Endothelial cell of umbilical vein (primary cell): Measurements from ENCODE around the gene TSSC4. TPM values are rescaled to one million over a fixed set of nuclear protein-coding genes. Genes with fewer than 3 reads are reported as not detected.

Experiments
- BruUV-seq: library from RNA; stranded (reverse); fragments of 400-500 nt; replicated peaks from 2 replicates; lab custom pipeline; 2021; lab: Mats Ljungman, UMichigan
- CTCF ChIA-PET: fragments of 300-600, 350-600 bp; sonication (Branson Sonifier 250); formaldehyde crosslinking; loops from one replicate; lab custom pipeline; 2021; ENCODE audit warnings: antibody characterized with exemption, inconsistent platforms; lab: Charles Lee
- POLR2A ChIA-PET: fragments of 300-600, 350-600 bp; sonication (Branson Sonifier 250); formaldehyde crosslinking; loops from one replicate; lab custom pipeline; 2021; ENCODE audit warnings: antibody characterized with exemption, inconsistent platforms; lab: Charles Lee
- DNase-seq: peaks from one replicate; pipeline ENCODE4 v3.0.0-alpha.2; 2011; ENCODE audit warnings: low read depth, low spot score
- FAIRE-seq: peaks from 2 replicates; lab custom pipeline; 2011; peaks lifted over from hg19 to GRCh38; lab: Jason Lieb, UNC
- H2AFZ ChIP-seq: 2 replicates; pipeline ENCODE4 v1.6.0; 2012; ENCODE audit warnings: low read depth, low read length, control low read depth, inconsistent platforms
- H3K27ac ChIP-seq: 2 replicates; pipeline ENCODE4 v1.5.1; 2011; ENCODE audit warnings: low read depth, mild to moderate bottlenecking, control low read depth, low read length, moderate library complexity; ENCODE audit not compliant: insufficient read depth
- H3K27me3 ChIP-seq, 2 experiments: 2 replicates each; pipeline versions ENCODE4 v1.6.0 to v1.6.1; 2011; ENCODE audit warnings: low read length in 2 of 2, mixed read lengths in 1 of 2; ENCODE audit not compliant: control insufficient read depth in 2 of 2, insufficient read depth in 2 of 2
- H3K36me3 ChIP-seq, 2 experiments: 2 replicates in 1 of 2; 3 replicates in 1 of 2; pipeline ENCODE4 v1.5.1; 2011; ENCODE audit warnings: low read length in 2 of 2, mild to moderate bottlenecking in 1 of 2, moderate library complexity in 1 of 2; ENCODE audit not compliant: control insufficient read depth in 2 of 2, insufficient read depth in 2 of 2; ENCODE audit errors: extremely low read depth in 1 of 2
- H3K4me1 ChIP-seq: 3 replicates; pipeline ENCODE4 v1.5.1; 2011; ENCODE audit warnings: mild to moderate bottlenecking, low read length; ENCODE audit not compliant: control insufficient read depth, insufficient read depth; ENCODE audit errors: extremely low read depth
- H3K4me2 ChIP-seq: 2 replicates; pipeline ENCODE4 v1.6.1; 2011; ENCODE audit warnings: low read length, control low read depth, mixed read lengths; ENCODE audit not compliant: insufficient read depth
- H3K4me3 ChIP-seq, 3 experiments: fragments of 200-600 bp in 1 of 3; sonication (generic), shearing (Covaris generic) in 1 of 3; replicated peaks in 1 of 3; 2 replicates each; pipeline ENCODE4 v1.5.1; 2011 to 2016; ENCODE audit warnings: control low read depth in 3 of 3, low read length in 3 of 3, mild to moderate bottlenecking in 2 of 3, inconsistent platforms in 1 of 3, low read depth in 1 of 3, moderate library complexity in 1 of 3; ENCODE audit not compliant: insufficient read depth in 1 of 3
- H3K79me2 ChIP-seq: 2 replicates; pipeline ENCODE4 v1.6.0; 2012; ENCODE audit warnings: low read length, inconsistent platforms; ENCODE audit not compliant: control insufficient read depth, insufficient read depth
- H3K9ac ChIP-seq: replicated peaks from 2 replicates; pipeline ENCODE3; 2011; ENCODE audit warnings: low read length, control low read depth; ENCODE audit not compliant: insufficient read depth; ENCODE audit errors: extremely low read depth
- H3K9me1 ChIP-seq: replicated peaks from 3 replicates; pipeline ENCODE4 v1.6.0; 2011; ENCODE audit warnings: mild to moderate bottlenecking, low read length; ENCODE audit not compliant: control insufficient read depth, insufficient read depth; ENCODE audit errors: extremely low read depth
- H3K9me3 ChIP-seq: replicated peaks from 2 replicates; pipeline ENCODE4 v1.5.1; 2012; ENCODE audit warnings: low read length, inconsistent platforms; ENCODE audit not compliant: control insufficient read depth, insufficient read depth
- H4K20me1 ChIP-seq: replicated peaks from 2 replicates; pipeline ENCODE3; 2011; ENCODE audit warnings: mild to moderate bottlenecking, low read length; ENCODE audit not compliant: control insufficient read depth, insufficient read depth; ENCODE audit errors: extremely low read depth
- EZH2 ChIP-seq: IDR thresholded peaks from 2 replicates; pipeline ENCODE4 v1.6.1; 2012; ENCODE audit warnings: borderline replicate concordance, low read depth, mild to moderate bottlenecking, moderate library complexity, low read length, inconsistent platforms; ENCODE audit not compliant: severe bottlenecking
- FOS ChIP-seq: IDR thresholded peaks from 2 replicates; pipeline ENCODE4 v1.6.1; 2011; ENCODE audit warnings: mild to moderate bottlenecking, low read length, moderate library complexity, borderline replicate concordance; ENCODE audit not compliant: insufficient read depth
- GATA2 ChIP-seq: IDR thresholded peaks from 2 replicates; pipeline ENCODE4 v1.7.0; 2011; ENCODE audit warnings: low read depth, mild to moderate bottlenecking, moderate library complexity, mixed read lengths, low read length; ENCODE audit not compliant: insufficient read length, insufficient read depth
- JUN ChIP-seq: IDR thresholded peaks from 2 replicates; pipeline ENCODE4 v1.6.1; 2011; ENCODE audit warnings: borderline replicate concordance, low read depth; ENCODE audit not compliant: insufficient read length, insufficient read depth
- MAX ChIP-seq: IDR thresholded peaks from 2 replicates; pipeline ENCODE4 v1.6.1; 2011; ENCODE audit not compliant: insufficient read depth, insufficient read length
- MYC ChIP-seq: IDR thresholded peaks from one replicate; pipeline ENCODE4 v1.6.1; 2011; ENCODE audit warnings: mild to moderate bottlenecking, low read depth, low read length
- POLR2A ChIP-seq: IDR thresholded peaks from 2 replicates; pipeline ENCODE4 v1.6.1; 2012; ENCODE audit warnings: low read depth, mild to moderate bottlenecking, control low read depth, low read length
- POLR2AphosphoS5 ChIP-seq: IDR thresholded peaks from 2 replicates; pipeline ENCODE4 v1.6.1; 2012; ENCODE audit warnings: low read depth, mild to moderate bottlenecking, control low read depth, low read length, moderate library complexity; ENCODE audit not compliant: insufficient read depth
- dilution Hi-C: fragments of 300-500 bp; cut with MboI; formaldehyde crosslinking; loops from one replicate; pipeline ENCODE4 v1.15.0; 2019; ENCODE audit warnings: low sequenced_read_pairs; ENCODE audit not compliant: extremely low pct_ligation_motif_present
- intact Hi-C: fragments of 100-400 bp; cut with micrococcal nuclease; formaldehyde crosslinking; loops from one replicate; pipeline ENCODE4 v1.10.0; 2022
- polyA plus RNA-seq, 4 experiments: library from polyadenylated mRNA; depleted of rRNA in 3 of 4; stranded (reverse) in 3 of 4; unstranded in 1 of 4; fragments of >200 nt; gene quantifications; 2 replicates each; pipeline versions ENCODE4 v1.2.1 to v1.2.3, GENCODE V29; 2011 to 2012; ENCODE audit warnings: missing spikeins in 1 of 4
- total RNA-seq: library from RNA; stranded (reverse); gene quantifications from 2 replicates; pipeline ENCODE4 v1.2.3, GENCODE V29; 2021
- TF ChIP-seq, protein P1 (sequence below), 2 donors: IDR thresholded peaks; 1 replicate in 1 of 2; 2 replicates in 1 of 2; pipeline ENCODE4 v1.5.1; 2011; ENCODE audit warnings: low read length in 2 of 2, mild to moderate bottlenecking in 2 of 2, moderate library complexity in 2 of 2, control low read depth in 1 of 2, inconsistent platforms in 1 of 2, low read depth in 1 of 2; ENCODE audit not compliant: insufficient read depth in 1 of 2; ENCODE audit errors: extremely low read depth in 1 of 2

Gene TSSC4
- total and polyA plus RNA-seq, 2 donors (not counting 3 experiments of a cell fraction or from before 2014, with no cell fraction given): 42.7 to 59.6 TPM

DNA sequence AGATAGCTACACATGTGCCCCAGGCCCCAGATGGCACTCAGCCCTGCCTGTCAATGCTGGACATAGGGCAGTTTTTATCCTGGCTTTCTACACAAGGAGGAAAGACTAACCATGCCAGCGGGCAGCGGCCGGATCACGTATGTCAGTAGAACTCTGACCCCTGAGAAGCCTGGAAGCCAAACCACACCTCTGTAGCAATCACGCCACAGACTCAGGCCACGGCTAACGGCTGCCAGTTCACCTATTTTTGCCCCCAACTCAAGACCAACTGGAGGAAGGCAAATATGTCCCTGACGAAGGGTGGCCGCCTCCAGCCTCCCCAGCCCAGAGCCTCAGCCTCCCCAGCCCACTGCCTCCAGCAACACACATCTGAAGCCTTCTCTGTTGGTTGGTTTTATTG is 30.7 kb upstream of the TSSC4 start:
- H3K9me1 ChIP-seq: no peaks in the 10 kb centered on the region
- H3K27me3 ChIP-seq: no peaks in the 10 kb centered on the region
- ChIA-PET POLR2A (no interaction called here), CTCF (interaction anchor here (0.8 kb wide), 1 partner anchor 50 kb away, joined by 3 read pairs; no protein-coding TSS in a partner anchor)
- DNase-seq: no peak
- no peak overlapping the region for H3K4me2 ChIP-seq
- no peak overlapping the region for H3K27ac ChIP-seq
- dilution Hi-C loops (no loop called here), intact Hi-C loops (no loop called here)
- no peak overlapping the region for H3K4me3 ChIP-seq
- FAIRE-seq: no peak
- no peaks in the 10 kb centered on the region for H4K20me1 ChIP-seq
- no TSS peak for BruUV-seq
- H3K36me3 ChIP-seq: no peaks in the 10 kb centered on the region
- no peaks in the 10 kb centered on the region for H3K9me3 ChIP-seq
- no peak overlapping the region for H3K9ac ChIP-seq
- no peaks in the 10 kb centered on the region for H3K4me1 ChIP-seq
- H2AFZ ChIP-seq: no peak overlapping the region
- TF ChIP-seq EZH2: no peak
- no peaks in the 10 kb centered on the region for H3K79me2 ChIP-seq

DNA sequence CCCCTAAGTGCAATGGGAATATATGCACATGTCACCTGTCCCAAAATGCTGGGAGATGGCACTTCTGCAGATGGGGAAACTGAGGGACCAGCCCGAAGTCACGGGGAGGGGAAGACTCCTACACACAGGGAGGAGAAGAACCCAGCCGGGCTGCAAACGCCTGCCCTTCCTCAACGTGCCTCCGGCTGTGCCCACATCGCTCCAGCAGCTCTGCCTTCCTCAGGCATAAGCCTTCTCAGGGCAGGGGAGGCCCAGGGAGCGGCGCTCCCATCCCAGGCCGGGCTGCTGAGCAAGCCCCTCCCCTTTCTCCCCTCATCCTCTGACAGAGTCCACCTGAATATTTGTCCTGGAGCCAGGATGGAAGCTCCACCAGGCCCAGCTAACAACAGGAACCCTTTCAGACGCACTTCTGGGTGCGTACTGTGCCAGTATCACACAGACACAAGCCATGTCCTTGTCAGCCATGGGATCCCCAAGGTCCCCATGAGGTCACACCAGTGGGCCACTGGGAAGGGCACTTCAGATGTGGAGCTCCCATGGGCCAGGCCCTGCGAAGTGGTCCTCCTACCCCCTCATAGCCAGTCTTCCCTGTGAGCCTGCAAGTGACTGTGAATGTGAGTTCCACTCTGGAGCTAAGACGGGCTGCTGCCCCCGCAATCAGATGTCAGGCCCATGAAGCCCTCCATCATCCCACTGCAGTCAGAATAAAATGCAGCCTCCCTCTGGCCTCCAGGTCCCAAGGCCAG is 25.9 kb upstream of the TSSC4 start:
- Histone ChIP-seq H3K4me2 (no peak overlapping the region), H3K4me3 (no peak overlapping the region), H3K27me3 (no peaks in the 10 kb centered on the region), H3K4me1 (peaks cover 8% of the 10 kb centered on the region), H3K9me3 (no peaks in the 10 kb centered on the region), H3K27ac (no peak overlapping the region), H4K20me1 (no peaks in the 10 kb centered on the region), H3K9ac (no peak overlapping the region), H3K9me1 (no peaks in the 10 kb centered on the region), H3K36me3 (no peaks in the 10 kb centered on the region), H3K79me2 (peaks cover 23% of the 10 kb centered on the region), H2AFZ (no peak overlapping the region)
- intact Hi-C loops: no loop called here
- no peak for DNase-seq
- no peak for TF ChIP-seq EZH2
- no peak for TF ChIP-seq JUN
- no peak for TF ChIP-seq POLR2A
- TF ChIP-seq MAX: no peak
- TF ChIP-seq MYC: no peak
- no peak for TF ChIP-seq POLR2AphosphoS5
- TF ChIP-seq GATA2: no peak
- TF ChIP-seq FOS: no peak
- TF ChIP-seq, protein P1, sequence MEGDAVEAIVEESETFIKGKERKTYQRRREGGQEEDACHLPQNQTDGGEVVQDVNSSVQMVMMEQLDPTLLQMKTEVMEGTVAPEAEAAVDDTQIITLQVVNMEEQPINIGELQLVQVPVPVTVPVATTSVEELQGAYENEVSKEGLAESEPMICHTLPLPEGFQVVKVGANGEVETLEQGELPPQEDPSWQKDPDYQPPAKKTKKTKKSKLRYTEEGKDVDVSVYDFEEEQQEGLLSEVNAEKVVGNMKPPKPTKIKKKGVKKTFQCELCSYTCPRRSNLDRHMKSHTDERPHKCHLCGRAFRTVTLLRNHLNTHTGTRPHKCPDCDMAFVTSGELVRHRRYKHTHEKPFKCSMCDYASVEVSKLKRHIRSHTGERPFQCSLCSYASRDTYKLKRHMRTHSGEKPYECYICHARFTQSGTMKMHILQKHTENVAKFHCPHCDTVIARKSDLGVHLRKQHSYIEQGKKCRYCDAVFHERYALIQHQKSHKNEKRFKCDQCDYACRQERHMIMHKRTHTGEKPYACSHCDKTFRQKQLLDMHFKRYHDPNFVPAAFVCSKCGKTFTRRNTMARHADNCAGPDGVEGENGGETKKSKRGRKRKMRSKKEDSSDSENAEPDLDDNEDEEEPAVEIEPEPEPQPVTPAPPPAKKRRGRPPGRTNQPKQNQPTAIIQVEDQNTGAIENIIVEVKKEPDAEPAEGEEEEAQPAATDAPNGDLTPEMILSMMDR (IDR thresholded peaks at IDR 0.05; ENCODE audit: extremely low read depth in 1 of 2, insufficient read depth in 1 of 2, low read depth in 1 of 2, low read length in 2 of 2): no peak
- POLR2A ChIA-PET: no interaction called here
- CTCF ChIA-PET: interaction anchor here (1.4 kb wide), 1 partner anchor 70 kb away, joined by 3 read pairs; no protein-coding TSS in a partner anchor
- FAIRE-seq: no peak
- dilution Hi-C loops: no loop called here
- no TSS peak for BruUV-seq
